GM12878 (cell line): Measurements from ENCODE around the gene PCDHGC4. TPM values are rescaled to one million over a fixed set of nuclear protein-coding genes. Genes with fewer than 3 reads are reported as not detected.

ENCODE experiments used
- CREB1 ChIP-seq: IDR thresholded peaks from 2 replicates; pipeline ENCODE4 v1.6.1; 2012; ENCODE audit warnings: low read depth, mild to moderate bottlenecking, inconsistent platforms
- EGR1 ChIP-seq, 2 experiments: IDR thresholded peaks; 1 replicate in 1 of 2; 2 replicates in 1 of 2; pipeline ENCODE4 v1.6.1; 2011 to 2012; ENCODE audit warnings: low read depth in 2 of 2, low read length in 2 of 2, borderline replicate concordance in 1 of 2, mild to moderate bottlenecking in 1 of 2, moderate library complexity in 1 of 2
- ESRRA ChIP-seq: IDR thresholded peaks from 2 replicates; pipeline ENCODE4 v1.6.1; 2012; ENCODE audit warnings: mild to moderate bottlenecking, low read length, improper control_type of control experiment
- FOXM1 ChIP-seq: IDR thresholded peaks from 2 replicates; pipeline ENCODE4 v1.6.1; 2012; ENCODE audit warnings: low read depth, mild to moderate bottlenecking, inconsistent platforms, low read length, moderate library complexity
- HDGF ChIP-seq: fragments of 450-650 bp; IDR thresholded peaks from 2 replicates; pipeline ENCODE4 v1.6.1; 2016; ENCODE audit warnings: antibody characterized with exemption
- IKZF1 ChIP-seq: fragments of 450-650 bp; conservative IDR thresholded peaks from 2 replicates; pipeline ENCODE4 v1.6.1; 2017; ENCODE audit warnings: antibody characterized with exemption, mild to moderate bottlenecking
- IRF4 ChIP-seq: IDR thresholded peaks from 2 replicates; pipeline ENCODE4 v1.6.1; 2011; ENCODE audit warnings: low read depth, low read length
- NFXL1 ChIP-seq: fragments of 450-650 bp; IDR thresholded peaks from 2 replicates; pipeline ENCODE4 v1.6.1; 2017; ENCODE audit warnings: antibody characterized with exemption, mild to moderate bottlenecking, borderline replicate concordance
- NFYB ChIP-seq: IDR thresholded peaks from 2 replicates; pipeline ENCODE4 v1.6.1; 2011; ENCODE audit warnings: low read depth, mild to moderate bottlenecking, low read length, improper control_type of control experiment, moderate library complexity; ENCODE audit not compliant: insufficient read depth
- NR2C2 ChIP-seq: IDR thresholded peaks from 2 replicates; pipeline ENCODE4 v1.6.1; 2011; ENCODE audit warnings: borderline replicate concordance, low read depth; ENCODE audit not compliant: control insufficient read depth, insufficient read length
- NR2F1 ChIP-seq: fragments of 450-650 bp; conservative IDR thresholded peaks from 2 replicates; pipeline ENCODE4 v1.6.1; 2017; ENCODE audit warnings: mild to moderate bottlenecking
- RFX5 ChIP-seq: IDR thresholded peaks from 2 replicates; pipeline ENCODE4 v1.6.1; 2011; ENCODE audit warnings: low read depth, low read length, improper control_type of control experiment
- SIX5 ChIP-seq: IDR thresholded peaks from 2 replicates; pipeline ENCODE4 v1.6.1; 2011; ENCODE audit warnings: mild to moderate bottlenecking, low read depth, low read length, moderate library complexity; ENCODE audit not compliant: severe bottlenecking
- SP1 ChIP-seq: IDR thresholded peaks from one replicate; pipeline ENCODE4 v1.6.1; 2011; ENCODE audit warnings: low read depth, low read length
- ZNF24 ChIP-seq: fragments of 450-650 bp; IDR thresholded peaks from 2 replicates; pipeline ENCODE4 v1.6.1; 2017; ENCODE audit warnings: antibody characterized with exemption, mild to moderate bottlenecking
- polyA plus RNA-seq, 11 experiments: library from polyadenylated mRNA; depleted of rRNA in 4 of 11; unstranded in 6 of 11; stranded (reverse) in 5 of 11; fragments of >200 nt; fragmentation: Nextera tagmentation in 4 of 11; fragmentation: Illumina TruSeq in 1 of 11; extraction: Ambion mirVana in 4 of 11; extraction: Trizol in 1 of 11; gene quantifications; 1 replicate in 1 of 11; 2 replicates in 10 of 11; pipeline versions ENCODE4 v1.2.1 to v1.2.3, GENCODE V29; 2011 to 2016; ENCODE audit warnings: inconsistent platforms in 2 of 11, missing spikeins in 2 of 11, low read depth in 1 of 11
- total RNA-seq, 4 experiments: library from RNA; depleted of rRNA in 3 of 4; stranded (reverse); fragments of >200 nt in 3 of 4; fragmentation: Illumina TruSeq in 1 of 4; extraction: Trizol in 1 of 4; gene quantifications; 2 replicates each; pipeline versions ENCODE4 v1.2.1 to v1.2.3, GENCODE V29; 2013 to 2021
- TF ChIP-seq, protein P1 (sequence below): fragments of 450-650 bp; IDR thresholded peaks from 2 replicates; pipeline ENCODE4 v1.6.1; 2016; ENCODE audit warnings: mild to moderate bottlenecking
- TF ChIP-seq, protein P2 (sequence below): fragments of 150-350 bp; IDR thresholded peaks from 2 replicates; pipeline ENCODE4 v1.6.1; 2014; ENCODE audit warnings: mild to moderate bottlenecking, low read depth, low read length
- TF ChIP-seq, protein P3 (sequence below): IDR thresholded peaks from 2 replicates; pipeline ENCODE4 v1.6.1; 2012; ENCODE audit warnings: improper control_type of control experiment, low read depth, low read length; ENCODE audit not compliant: insufficient replicate concordance
- TF ChIP-seq, protein P4 (sequence below): IDR thresholded peaks from 2 replicates; pipeline ENCODE4 v1.6.1; 2011; ENCODE audit warnings: borderline replicate concordance, low read depth, mild to moderate bottlenecking, moderate library complexity, low read length; ENCODE audit not compliant: insufficient read depth, poor library complexity, severe bottlenecking

The PCDHGC4 gene
- total and polyA plus RNA-seq, 10 of the 15 experiments (the other 5 are each of a cell fraction or from before 2014, with no cell fraction given): 0.04 to 1.2 (median 0.52) TPM

DNA sequence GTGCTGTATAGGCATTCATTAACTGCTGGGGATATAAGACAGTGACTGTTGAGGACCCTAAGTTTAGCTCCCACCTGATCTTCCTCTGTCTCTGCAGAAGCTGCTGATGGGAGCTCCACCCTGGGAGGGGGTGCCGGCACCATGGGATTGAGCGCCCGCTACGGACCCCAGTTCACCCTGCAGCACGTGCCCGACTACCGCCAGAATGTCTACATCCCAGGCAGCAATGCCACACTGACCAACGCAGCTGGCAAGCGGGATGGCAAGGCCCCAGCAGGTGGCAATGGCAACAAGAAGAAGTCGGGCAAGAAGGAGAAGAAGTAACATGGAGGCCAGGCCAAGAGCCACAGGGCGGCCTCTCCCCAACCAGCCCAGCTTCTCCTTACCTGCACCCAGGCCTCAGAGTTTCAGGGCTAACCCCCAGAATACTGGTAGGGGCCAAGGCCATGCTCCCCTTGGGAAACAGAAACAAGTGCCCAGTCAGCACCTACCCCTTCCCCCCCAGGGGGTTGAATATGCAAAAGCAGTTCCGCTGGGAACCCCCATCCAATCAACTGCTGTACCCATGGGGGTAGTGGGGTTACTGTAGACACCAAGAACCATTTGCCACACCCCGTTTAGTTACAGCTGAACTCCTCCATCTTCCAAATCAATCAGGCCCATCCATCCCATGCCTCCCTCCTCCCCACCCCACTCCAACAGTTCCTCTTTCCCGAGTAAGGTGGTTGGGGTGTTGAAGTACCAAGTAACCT is 26.2 kb downstream of the PCDHGC4 start (continued):
- TF ChIP-seq, protein P1, sequence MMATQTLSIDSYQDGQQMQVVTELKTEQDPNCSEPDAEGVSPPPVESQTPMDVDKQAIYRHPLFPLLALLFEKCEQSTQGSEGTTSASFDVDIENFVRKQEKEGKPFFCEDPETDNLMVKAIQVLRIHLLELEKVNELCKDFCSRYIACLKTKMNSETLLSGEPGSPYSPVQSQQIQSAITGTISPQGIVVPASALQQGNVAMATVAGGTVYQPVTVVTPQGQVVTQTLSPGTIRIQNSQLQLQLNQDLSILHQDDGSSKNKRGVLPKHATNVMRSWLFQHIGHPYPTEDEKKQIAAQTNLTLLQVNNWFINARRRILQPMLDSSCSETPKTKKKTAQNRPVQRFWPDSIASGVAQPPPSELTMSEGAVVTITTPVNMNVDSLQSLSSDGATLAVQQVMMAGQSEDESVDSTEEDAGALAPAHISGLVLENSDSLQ: no peak
- TF ChIP-seq, protein P2, sequence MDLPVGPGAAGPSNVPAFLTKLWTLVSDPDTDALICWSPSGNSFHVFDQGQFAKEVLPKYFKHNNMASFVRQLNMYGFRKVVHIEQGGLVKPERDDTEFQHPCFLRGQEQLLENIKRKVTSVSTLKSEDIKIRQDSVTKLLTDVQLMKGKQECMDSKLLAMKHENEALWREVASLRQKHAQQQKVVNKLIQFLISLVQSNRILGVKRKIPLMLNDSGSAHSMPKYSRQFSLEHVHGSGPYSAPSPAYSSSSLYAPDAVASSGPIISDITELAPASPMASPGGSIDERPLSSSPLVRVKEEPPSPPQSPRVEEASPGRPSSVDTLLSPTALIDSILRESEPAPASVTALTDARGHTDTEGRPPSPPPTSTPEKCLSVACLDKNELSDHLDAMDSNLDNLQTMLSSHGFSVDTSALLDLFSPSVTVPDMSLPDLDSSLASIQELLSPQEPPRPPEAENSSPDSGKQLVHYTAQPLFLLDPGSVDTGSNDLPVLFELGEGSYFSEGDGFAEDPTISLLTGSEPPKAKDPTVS: no peak
- TF ChIP-seq, protein P3, sequence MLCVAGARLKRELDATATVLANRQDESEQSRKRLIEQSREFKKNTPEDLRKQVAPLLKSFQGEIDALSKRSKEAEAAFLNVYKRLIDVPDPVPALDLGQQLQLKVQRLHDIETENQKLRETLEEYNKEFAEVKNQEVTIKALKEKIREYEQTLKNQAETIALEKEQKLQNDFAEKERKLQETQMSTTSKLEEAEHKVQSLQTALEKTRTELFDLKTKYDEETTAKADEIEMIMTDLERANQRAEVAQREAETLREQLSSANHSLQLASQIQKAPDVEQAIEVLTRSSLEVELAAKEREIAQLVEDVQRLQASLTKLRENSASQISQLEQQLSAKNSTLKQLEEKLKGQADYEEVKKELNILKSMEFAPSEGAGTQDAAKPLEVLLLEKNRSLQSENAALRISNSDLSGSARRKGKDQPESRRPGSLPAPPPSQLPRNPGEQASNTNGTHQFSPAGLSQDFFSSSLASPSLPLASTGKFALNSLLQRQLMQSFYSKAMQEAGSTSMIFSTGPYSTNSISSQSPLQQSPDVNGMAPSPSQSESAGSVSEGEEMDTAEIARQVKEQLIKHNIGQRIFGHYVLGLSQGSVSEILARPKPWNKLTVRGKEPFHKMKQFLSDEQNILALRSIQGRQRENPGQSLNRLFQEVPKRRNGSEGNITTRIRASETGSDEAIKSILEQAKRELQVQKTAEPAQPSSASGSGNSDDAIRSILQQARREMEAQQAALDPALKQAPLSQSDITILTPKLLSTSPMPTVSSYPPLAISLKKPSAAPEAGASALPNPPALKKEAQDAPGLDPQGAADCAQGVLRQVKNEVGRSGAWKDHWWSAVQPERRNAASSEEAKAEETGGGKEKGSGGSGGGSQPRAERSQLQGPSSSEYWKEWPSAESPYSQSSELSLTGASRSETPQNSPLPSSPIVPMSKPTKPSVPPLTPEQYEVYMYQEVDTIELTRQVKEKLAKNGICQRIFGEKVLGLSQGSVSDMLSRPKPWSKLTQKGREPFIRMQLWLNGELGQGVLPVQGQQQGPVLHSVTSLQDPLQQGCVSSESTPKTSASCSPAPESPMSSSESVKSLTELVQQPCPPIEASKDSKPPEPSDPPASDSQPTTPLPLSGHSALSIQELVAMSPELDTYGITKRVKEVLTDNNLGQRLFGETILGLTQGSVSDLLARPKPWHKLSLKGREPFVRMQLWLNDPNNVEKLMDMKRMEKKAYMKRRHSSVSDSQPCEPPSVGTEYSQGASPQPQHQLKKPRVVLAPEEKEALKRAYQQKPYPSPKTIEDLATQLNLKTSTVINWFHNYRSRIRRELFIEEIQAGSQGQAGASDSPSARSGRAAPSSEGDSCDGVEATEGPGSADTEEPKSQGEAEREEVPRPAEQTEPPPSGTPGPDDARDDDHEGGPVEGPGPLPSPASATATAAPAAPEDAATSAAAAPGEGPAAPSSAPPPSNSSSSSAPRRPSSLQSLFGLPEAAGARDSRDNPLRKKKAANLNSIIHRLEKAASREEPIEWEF: no peak
- TF ChIP-seq HDGF (no peak), ZNF24 (no peak), NR2F1 (peak; percentile 73; the same call in 1 of the 2 replicates), IKZF1 (peak; percentile 61), CREB1 (no peak), NFYB (peak; percentile 56; the same call in 1 of the 2 replicates), ESRRA (no peak), FOXM1 (no peak), EGR1 (IDR thresholded peaks at IDR 0.05; ENCODE audit: borderline replicate concordance in 1 of 2, low read depth in 2 of 2, low read length in 2 of 2) (no peak), SIX5 (no peak), RFX5 (no peak), NFXL1 (no peak), SP1 (peak; percentile 36), IRF4 (no peak), NR2C2 (no peak)
- TF ChIP-seq, protein P4, sequence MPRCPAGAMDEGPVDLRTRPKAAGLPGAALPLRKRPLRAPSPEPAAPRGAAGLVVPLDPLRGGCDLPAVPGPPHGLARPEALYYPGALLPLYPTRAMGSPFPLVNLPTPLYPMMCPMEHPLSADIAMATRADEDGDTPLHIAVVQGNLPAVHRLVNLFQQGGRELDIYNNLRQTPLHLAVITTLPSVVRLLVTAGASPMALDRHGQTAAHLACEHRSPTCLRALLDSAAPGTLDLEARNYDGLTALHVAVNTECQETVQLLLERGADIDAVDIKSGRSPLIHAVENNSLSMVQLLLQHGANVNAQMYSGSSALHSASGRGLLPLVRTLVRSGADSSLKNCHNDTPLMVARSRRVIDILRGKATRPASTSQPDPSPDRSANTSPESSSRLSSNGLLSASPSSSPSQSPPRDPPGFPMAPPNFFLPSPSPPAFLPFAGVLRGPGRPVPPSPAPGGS: peak; percentile 49
